ENCODE measurements around the gene TTC28. TPM values are rescaled to one million over a fixed set of nuclear protein-coding genes. Genes with fewer than 3 reads are reported as not detected.
"Not testable (repeated sequence)": the region's sequence is repeated elsewhere in the genome, so short reads cannot be mapped to it uniquely, and the experiment has no call there.

The TTC28 gene
- total RNA-seq, 1 donor from 2014 or later: 16.4 TPM

GRCh38 chr22:28581016-28581415 is 98.6 kb downstream of the TTC28 start:
- peaks cover 4% of the 10 kb centered on the region for H3K4me1 ChIP-seq

DNA sequence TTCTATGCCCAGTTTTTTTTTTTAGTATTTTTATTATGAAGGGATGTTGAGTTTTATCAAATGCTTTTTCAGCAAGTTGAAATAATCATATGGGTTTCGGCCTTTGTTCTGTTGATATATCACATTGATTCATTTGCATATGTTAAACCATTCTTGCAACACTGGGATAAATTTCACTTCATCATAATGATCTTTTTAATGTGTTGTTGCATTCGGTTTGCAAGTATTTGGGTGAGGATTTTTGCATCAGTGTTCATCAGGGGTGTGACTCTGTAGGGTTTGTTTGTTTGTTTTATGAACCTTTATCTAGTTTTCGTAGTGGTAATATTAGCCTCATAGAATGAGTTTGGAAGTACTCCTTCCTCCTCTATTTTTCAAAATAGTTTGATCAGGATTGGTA is 103.5 kb downstream of the TTC28 start:
- no peak overlapping the region for H3K27ac ChIP-seq (replicated peaks)
- no peaks in the 10 kb centered on the region for H3K27me3 ChIP-seq (ENCODE audit: low read depth)
- intact Hi-C loops (cut with micrococcal nuclease): no loop called here
- TF ChIP-seq, protein P1, sequence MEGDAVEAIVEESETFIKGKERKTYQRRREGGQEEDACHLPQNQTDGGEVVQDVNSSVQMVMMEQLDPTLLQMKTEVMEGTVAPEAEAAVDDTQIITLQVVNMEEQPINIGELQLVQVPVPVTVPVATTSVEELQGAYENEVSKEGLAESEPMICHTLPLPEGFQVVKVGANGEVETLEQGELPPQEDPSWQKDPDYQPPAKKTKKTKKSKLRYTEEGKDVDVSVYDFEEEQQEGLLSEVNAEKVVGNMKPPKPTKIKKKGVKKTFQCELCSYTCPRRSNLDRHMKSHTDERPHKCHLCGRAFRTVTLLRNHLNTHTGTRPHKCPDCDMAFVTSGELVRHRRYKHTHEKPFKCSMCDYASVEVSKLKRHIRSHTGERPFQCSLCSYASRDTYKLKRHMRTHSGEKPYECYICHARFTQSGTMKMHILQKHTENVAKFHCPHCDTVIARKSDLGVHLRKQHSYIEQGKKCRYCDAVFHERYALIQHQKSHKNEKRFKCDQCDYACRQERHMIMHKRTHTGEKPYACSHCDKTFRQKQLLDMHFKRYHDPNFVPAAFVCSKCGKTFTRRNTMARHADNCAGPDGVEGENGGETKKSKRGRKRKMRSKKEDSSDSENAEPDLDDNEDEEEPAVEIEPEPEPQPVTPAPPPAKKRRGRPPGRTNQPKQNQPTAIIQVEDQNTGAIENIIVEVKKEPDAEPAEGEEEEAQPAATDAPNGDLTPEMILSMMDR (IDR thresholded peaks at IDR 0.05; ENCODE audit: borderline replicate concordance): no peak
- DNase-seq: no peak
- H3K9me3 ChIP-seq (replicated peaks): no peaks in the 10 kb centered on the region
- H3K4me3 ChIP-seq: no peak overlapping the region
- H3K4me1 ChIP-seq: no peaks in the 10 kb centered on the region
- no peaks in the 10 kb centered on the region for H3K36me3 ChIP-seq

More at GRCh38 chr22:28581016-28581415, 98.6 kb downstream of the TTC28 start:
- Histone ChIP-seq H3K27me3 (ENCODE audit: low read depth) (no peaks in the 10 kb centered on the region), H3K27ac (replicated peaks) (no peak overlapping the region), H3K36me3 (no peaks in the 10 kb centered on the region), H3K4me3 (no peak overlapping the region), H3K9me3 (replicated peaks) (no peaks in the 10 kb centered on the region)
- TF ChIP-seq, protein P1 (IDR thresholded peaks at IDR 0.05; ENCODE audit: borderline replicate concordance): no peak
- DNase-seq: no peak
- intact Hi-C loops (cut with micrococcal nuclease): loop anchor here (10.0 kb wide), 1 partner anchor 126 kb away; no protein-coding TSS in a partner anchor

DNA sequence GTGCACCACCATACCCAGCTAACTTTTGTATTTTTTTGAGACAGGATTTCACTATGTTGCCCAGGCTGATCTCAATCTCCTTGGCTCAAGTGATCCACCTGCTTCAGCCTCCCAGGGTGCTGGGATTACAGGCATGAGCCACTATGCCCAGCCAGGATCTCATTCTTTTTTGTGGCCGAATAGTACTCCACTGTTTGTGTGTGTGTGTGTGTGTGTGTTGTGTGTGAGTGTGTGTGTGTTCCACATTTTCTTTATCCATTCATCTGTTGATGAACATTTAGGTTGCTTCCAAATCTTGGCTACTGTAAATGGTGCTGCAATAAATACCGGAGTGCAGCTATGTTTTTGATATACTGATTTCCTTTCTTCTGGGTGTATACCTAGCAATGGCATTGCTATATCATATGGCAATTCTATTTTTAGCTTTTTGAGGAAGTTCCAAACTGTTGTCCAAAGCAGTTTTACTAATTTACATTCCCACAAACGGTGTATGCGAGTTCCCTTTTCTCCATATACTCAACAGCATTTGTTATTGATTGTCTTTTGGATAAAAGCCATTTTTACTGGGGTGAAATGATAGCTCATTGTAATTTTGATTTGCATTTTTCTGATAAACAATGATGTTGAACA is 105.4 kb downstream of the TTC28 start:
- Histone ChIP-seq H3K9me3 (replicated peaks) (no peaks in the 10 kb centered on the region), H3K36me3 (no peaks in the 10 kb centered on the region), H3K27me3 (ENCODE audit: low read depth) (no peaks in the 10 kb centered on the region), H3K4me3 (no peak overlapping the region), H3K27ac (replicated peaks) (no peak overlapping the region), H3K4me1 (no peaks in the 10 kb centered on the region)
- intact Hi-C loops (cut with micrococcal nuclease): no loop called here
- TF ChIP-seq, protein P1 (IDR thresholded peaks at IDR 0.05; ENCODE audit: borderline replicate concordance): no peak
- no peak for DNase-seq

- no peaks in the 10 kb centered on the region for H3K4me1 ChIP-seq
- intact Hi-C loops (cut with micrococcal nuclease): no loop called here
- H3K9me3 ChIP-seq (replicated peaks): no peaks in the 10 kb centered on the region
- no peaks in the 10 kb centered on the region for H3K36me3 ChIP-seq
- TF ChIP-seq, protein P1 (IDR thresholded peaks at IDR 0.05; ENCODE audit: borderline replicate concordance): no peak
- no peaks in the 10 kb centered on the region for H3K27me3 ChIP-seq (ENCODE audit: low read depth)
- no peak for DNase-seq
- no peak overlapping the region for H3K27ac ChIP-seq (replicated peaks)
- no peak overlapping the region for H3K4me3 ChIP-seq
Measured at GRCh38 chr22:28570696-28571373, 108.8 kb downstream of the TTC28 start.

GRCh38 chr22:28568974-28569373 is 110.7 kb downstream of the TTC28 start:
- H3K36me3 ChIP-seq; H3K4me1 ChIP-seq; H3K27me3 ChIP-seq (ENCODE audit: low read depth); H3K9me3 ChIP-seq (replicated peaks); H3K4me3 ChIP-seq; H3K27ac ChIP-seq (replicated peaks); DNase-seq; intact Hi-C loops (cut with micrococcal nuclease): not testable (repeated sequence)

DNA sequence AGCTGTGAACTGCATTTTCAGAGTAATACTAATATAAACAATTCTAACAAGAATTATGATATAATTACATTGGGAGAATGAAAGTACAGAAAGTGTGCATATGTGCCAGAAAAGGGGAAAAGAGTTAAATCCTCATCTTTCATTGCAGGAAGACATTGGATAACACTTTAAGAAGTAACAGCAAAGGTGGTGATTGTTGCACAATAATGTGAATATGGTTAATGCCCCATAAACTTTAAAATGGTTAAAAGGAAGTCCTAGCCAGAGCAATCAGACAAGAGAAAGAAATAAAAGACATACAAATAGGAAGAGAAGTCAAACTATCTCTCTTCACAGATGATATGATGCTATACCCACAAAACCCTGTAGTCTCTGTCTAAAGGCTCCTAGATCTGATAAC is 111.5 kb downstream of the TTC28 start:
- H3K9me3 ChIP-seq (replicated peaks): no peaks in the 10 kb centered on the region
- TF ChIP-seq, protein P1 (IDR thresholded peaks at IDR 0.05; ENCODE audit: borderline replicate concordance): no peak
- H3K4me1 ChIP-seq: no peaks in the 10 kb centered on the region
- H3K27ac ChIP-seq (replicated peaks): no peak overlapping the region
- H3K36me3 ChIP-seq: no peaks in the 10 kb centered on the region
- intact Hi-C loops (cut with micrococcal nuclease): no loop called here
- no peak for DNase-seq
- H3K4me3 ChIP-seq: no peak overlapping the region
- no peaks in the 10 kb centered on the region for H3K27me3 ChIP-seq (ENCODE audit: low read depth)

DNA sequence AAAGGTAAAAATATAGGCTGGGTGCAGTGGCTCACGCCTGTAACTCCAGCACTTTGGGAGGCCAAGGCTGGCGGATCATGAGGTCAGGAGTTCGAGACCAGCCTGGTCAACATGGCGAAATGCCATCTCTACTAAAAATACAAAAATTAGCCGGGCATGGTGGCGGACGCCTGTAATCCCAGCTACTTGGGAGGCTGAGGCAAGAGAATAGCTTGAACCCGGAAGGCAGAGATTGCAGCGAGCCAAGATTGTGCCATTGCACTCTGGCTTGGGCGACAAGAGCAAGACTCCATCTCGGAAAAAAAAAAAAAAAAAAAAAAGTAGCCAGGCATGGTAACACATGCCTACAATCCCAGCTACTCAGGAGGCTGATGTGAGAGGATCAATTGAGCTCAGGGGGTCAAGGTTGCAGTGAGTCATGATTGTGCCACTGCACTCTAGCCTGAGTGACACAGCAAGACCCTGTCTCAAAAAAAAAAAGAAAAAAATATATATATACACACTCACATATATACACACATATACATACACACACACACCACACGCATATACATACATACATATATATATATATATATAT is 112.6 kb downstream of the TTC28 start:
- H3K27me3 ChIP-seq (ENCODE audit: low read depth); H3K27ac ChIP-seq (replicated peaks); DNase-seq; H3K36me3 ChIP-seq; H3K4me1 ChIP-seq; H3K4me3 ChIP-seq; H3K9me3 ChIP-seq (replicated peaks); intact Hi-C loops (cut with micrococcal nuclease): not testable (repeated sequence)

All from left ventricle myocardium inferior (tissue), 1 donor.